K562 (cell line): ENCODE measurements around the gene GOLGA5. TPM values are rescaled to one million over a fixed set of nuclear protein-coding genes. Genes with fewer than 3 reads are reported as not detected.

Experiments used
- ATF7 ChIP-seq: fragments of 450-650 bp; IDR thresholded peaks from 2 replicates; pipeline ENCODE4 v1.7.1; 2014; ENCODE audit warnings: mild to moderate bottlenecking, moderate library complexity
- CAMTA2 ChIP-seq: fragments of 250-450 bp; sonication (Bioruptor Pico); conservative IDR thresholded peaks from 2 replicates; pipeline ENCODE4 v1.5.1; 2022
- ILK ChIP-seq: fragments of 450-650 bp; IDR thresholded peaks from 2 replicates; pipeline ENCODE4 v1.6.1; 2016; ENCODE audit warnings: missing genetic modification characterization, low read depth, mild to moderate bottlenecking, missing compliant biosample characterization, moderate library complexity, borderline replicate concordance
- MED1 ChIP-seq: sonication (generic); formaldehyde crosslinking; IDR thresholded peaks from 2 replicates; pipeline ENCODE4 v1.8.1; 2023; ENCODE audit warnings: missing genetic modification reagents, borderline replicate concordance
- MIER1 ChIP-seq: fragments of 450-650 bp; IDR thresholded peaks from 2 replicates; pipeline ENCODE4 v1.6.1; 2016; ENCODE audit warnings: antibody characterized with exemption, mild to moderate bottlenecking, low read depth
- NFYB ChIP-seq: IDR thresholded peaks from 2 replicates; pipeline ENCODE4 v1.6.1; 2011; ENCODE audit warnings: mild to moderate bottlenecking, moderate library complexity; ENCODE audit not compliant: insufficient read length; ENCODE audit errors: extremely low read depth
- NR2C2 ChIP-seq, 2 experiments: fragments of 200-800 bp in 1 of 2; sonication (Bioruptor generic) in 1 of 2; sonication (generic) in 1 of 2; formaldehyde crosslinking in 1 of 2; IDR thresholded peaks; 2 replicates each; pipeline versions ENCODE4 v1.6.1 to v1.8.0; 2016 to 2022; ENCODE audit warnings: mild to moderate bottlenecking in 1 of 2, missing compliant biosample characterization in 1 of 2, missing genetic modification characterization in 1 of 2, missing genetic modification reagents in 1 of 2
- PCBP2 ChIP-seq: fragments of 200-400 bp; formaldehyde crosslinking; IDR thresholded peaks from 2 replicates; pipeline ENCODE4 v1.6.1; 2018; ENCODE audit warnings: low read length, low read depth, mild to moderate bottlenecking, moderate library complexity; ENCODE audit not compliant: poor library complexity, severe bottlenecking
- PRPF4 ChIP-seq: fragments of 200-400 bp; formaldehyde crosslinking; IDR thresholded peaks from one replicate; pipeline ENCODE4 v1.6.1; 2017; ENCODE audit warnings: low read length, low read depth, mild to moderate bottlenecking; ENCODE audit not compliant: insufficient read depth, poor library complexity, severe bottlenecking
- PTBP1 ChIP-seq: fragments of 200-400 bp; formaldehyde crosslinking; IDR thresholded peaks from 2 replicates; pipeline ENCODE4 v1.6.1; 2017; ENCODE audit warnings: low read depth, low read length
- RCOR1 ChIP-seq, 2 experiments: IDR thresholded peaks; 2 replicates each; pipeline ENCODE4 v1.6.1; 2012; ENCODE audit warnings: low read depth in 2 of 2, low read length in 2 of 2, borderline replicate concordance in 1 of 2, improper control_type of control experiment in 1 of 2
- SMARCA4 ChIP-seq: fragments of 450-650 bp; IDR thresholded peaks from 2 replicates; pipeline ENCODE4 v1.6.1; 2016
- TAL1 ChIP-seq: fragments of 450-650 bp; IDR thresholded peaks from 2 replicates; pipeline ENCODE4 v1.6.1; 2016; ENCODE audit warnings: mild to moderate bottlenecking
- polyA plus RNA-seq, 8 experiments: library from polyadenylated mRNA; depleted of rRNA in 4 of 8; stranded (reverse) in 5 of 8; unstranded in 3 of 8; fragments of >200 nt; fragmentation: Nextera tagmentation in 2 of 8; fragmentation: Illumina TruSeq in 1 of 8; extraction: Ambion mirVana in 2 of 8; extraction: Trizol in 1 of 8; gene quantifications; 2 replicates each; pipeline versions ENCODE4 v1.2.1 to v1.2.3, GENCODE V29; 2011 to 2014; ENCODE audit warnings: inconsistent platforms in 1 of 8, missing spikeins in 1 of 8
- total RNA-seq, 7 experiments: library from RNA; depleted of rRNA in 6 of 7; stranded (reverse); fragments of >200 nt in 6 of 7; fragmentation: Illumina TruSeq in 2 of 7; extraction: Trizol in 2 of 7; gene quantifications; 2 replicates each; pipeline versions ENCODE4 v1.2.1 to v1.2.3, GENCODE V29; 2011 to 2021; ENCODE audit warnings: low replicate concordance in 1 of 7
- TF ChIP-seq, protein P1 (sequence below): fragments of 450-650 bp; IDR thresholded peaks from 2 replicates; pipeline ENCODE4 v1.6.1; 2016; ENCODE audit warnings: low read depth
- TF ChIP-seq, protein P2 (sequence below): IDR thresholded peaks from 2 replicates; pipeline ENCODE4 v1.6.1; 2012; ENCODE audit warnings: low read depth, low read length, improper control_type of control experiment, borderline replicate concordance
- TF ChIP-seq, protein P3 (sequence below), 2 experiments: IDR thresholded peaks; 2 replicates each; pipeline ENCODE4 v1.6.1; 2012; ENCODE audit warnings: improper control_type of control experiment in 2 of 2, low read depth in 2 of 2, low read length in 2 of 2, borderline replicate concordance in 1 of 2

GOLGA5 gene
- total and polyA plus RNA-seq, 9 of the 15 experiments (the other 6 are each of a cell fraction or from before 2014, with no cell fraction given) = 5.7 to 19.6 (median 12.7) TPM

DNA sequence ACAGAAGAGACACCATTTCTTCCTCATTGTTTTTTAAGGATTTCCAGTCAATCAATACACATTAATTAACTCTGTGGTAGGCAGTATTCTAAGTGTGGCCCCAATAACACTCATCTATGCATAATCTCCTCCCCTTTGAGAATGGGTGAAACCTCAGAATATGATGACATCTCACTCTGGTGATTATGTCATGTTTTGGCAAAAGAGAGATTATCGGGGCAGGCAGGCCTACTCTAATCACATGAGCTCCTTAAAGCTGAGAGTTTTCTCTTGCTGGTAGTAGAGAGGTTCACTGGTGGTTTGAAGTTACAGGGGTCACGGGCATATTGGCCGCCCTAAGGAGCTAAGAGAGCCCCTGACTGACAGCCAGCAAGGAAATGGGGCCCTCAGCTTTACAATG is 38.6 kb upstream of the GOLGA5 start (continued):
- TF ChIP-seq ATF7 (peak; percentile 88), PTBP1 (no peak), RCOR1 (IDR thresholded peaks at IDR 0.05; ENCODE audit: borderline replicate concordance in 1 of 2, low read depth in 2 of 2, low read length in 2 of 2) (peak in 1 of 2 experiments; percentile 68; a peak in 1 of 4 replicates), MIER1 (no peak), NR2C2 (CRISPR knock-in tag; IDR thresholded peaks at IDR 0.05) (no peak), NR2C2 (tag; IDR thresholded peaks at IDR 0.05) (0 out of 2 replicates have a peak, but pooled peaks have one; percentile 39), MED1 (CRISPR knock-in tag) (no peak), PCBP2 (no peak), TAL1 (peak; percentile 24; the same call in 1 of the 2 replicates), PRPF4 (no peak), NFYB (no peak), CAMTA2 (CRISPR knock-in tag) (no peak), ILK (tag) (no peak), SMARCA4 (peak; percentile 44; the same call in 1 of the 2 replicates)
- TF ChIP-seq, protein P1, sequence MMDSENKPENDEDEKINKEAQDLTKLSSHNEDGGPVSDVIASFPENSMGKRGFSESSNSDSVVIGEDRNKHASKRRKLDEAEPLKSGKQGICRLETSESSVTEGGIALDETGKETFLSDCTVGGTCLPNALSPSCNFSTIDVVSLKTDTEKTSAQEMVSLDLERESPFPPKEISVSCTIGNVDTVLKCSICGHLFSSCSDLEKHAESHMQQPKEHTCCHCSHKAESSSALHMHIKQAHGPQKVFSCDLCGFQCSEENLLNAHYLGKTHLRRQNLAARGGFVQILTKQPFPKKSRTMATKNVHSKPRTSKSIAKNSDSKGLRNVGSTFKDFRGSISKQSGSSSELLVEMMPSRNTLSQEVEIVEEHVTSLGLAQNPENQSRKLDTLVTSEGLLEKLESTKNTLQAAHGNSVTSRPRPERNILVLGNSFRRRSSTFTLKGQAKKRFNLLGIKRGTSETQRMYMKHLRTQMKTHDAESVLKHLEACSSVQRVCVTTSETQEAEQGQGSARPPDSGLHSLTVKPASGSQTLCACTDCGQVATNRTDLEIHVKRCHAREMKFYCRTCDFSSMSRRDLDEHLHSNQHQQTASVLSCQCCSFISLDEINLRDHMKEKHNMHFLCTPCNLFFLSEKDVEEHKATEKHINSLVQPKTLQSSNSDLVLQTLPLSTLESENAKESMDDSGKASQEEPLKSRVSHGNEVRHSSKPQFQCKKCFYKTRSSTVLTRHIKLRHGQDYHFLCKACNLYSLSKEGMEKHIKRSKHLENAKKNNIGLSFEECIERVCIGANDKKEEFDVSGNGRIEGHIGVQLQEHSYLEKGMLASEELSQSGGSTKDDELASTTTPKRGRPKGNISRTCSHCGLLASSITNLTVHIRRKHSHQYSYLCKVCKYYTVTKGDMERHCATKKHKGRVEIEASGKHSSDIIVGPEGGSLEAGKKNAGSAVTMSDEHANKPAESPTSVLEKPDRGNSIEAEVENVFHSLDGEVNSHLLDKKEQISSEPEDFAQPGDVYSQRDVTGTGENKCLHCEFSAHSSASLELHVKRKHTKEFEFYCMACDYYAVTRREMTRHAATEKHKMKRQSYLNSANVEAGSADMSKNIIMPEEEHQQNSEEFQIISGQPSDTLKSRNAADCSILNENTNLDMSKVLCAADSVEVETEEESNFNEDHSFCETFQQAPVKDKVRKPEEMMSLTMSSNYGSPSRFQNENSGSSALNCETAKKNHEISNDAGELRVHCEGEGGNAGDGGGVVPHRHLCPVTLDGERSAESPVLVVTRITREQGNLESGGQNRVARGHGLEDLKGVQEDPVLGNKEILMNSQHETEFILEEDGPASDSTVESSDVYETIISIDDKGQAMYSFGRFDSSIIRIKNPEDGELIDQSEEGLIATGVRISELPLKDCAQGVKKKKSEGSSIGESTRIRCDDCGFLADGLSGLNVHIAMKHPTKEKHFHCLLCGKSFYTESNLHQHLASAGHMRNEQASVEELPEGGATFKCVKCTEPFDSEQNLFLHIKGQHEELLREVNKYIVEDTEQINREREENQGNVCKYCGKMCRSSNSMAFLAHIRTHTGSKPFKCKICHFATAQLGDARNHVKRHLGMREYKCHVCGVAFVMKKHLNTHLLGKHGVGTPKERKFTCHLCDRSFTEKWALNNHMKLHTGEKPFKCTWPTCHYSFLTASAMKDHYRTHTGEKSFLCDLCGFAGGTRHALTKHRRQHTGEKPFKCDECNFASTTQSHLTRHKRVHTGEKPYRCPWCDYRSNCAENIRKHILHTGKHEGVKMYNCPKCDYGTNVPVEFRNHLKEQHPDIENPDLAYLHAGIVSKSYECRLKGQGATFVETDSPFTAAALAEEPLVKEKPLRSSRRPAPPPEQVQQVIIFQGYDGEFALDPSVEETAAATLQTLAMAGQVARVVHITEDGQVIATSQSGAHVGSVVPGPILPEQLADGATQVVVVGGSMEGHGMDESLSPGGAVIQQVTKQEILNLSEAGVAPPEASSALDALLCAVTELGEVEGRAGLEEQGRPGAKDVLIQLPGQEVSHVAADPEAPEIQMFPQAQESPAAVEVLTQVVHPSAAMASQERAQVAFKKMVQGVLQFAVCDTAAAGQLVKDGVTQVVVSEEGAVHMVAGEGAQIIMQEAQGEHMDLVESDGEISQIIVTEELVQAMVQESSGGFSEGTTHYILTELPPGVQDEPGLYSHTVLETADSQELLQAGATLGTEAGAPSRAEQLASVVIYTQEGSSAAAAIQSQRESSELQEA = no peak
- TF ChIP-seq, protein P2, sequence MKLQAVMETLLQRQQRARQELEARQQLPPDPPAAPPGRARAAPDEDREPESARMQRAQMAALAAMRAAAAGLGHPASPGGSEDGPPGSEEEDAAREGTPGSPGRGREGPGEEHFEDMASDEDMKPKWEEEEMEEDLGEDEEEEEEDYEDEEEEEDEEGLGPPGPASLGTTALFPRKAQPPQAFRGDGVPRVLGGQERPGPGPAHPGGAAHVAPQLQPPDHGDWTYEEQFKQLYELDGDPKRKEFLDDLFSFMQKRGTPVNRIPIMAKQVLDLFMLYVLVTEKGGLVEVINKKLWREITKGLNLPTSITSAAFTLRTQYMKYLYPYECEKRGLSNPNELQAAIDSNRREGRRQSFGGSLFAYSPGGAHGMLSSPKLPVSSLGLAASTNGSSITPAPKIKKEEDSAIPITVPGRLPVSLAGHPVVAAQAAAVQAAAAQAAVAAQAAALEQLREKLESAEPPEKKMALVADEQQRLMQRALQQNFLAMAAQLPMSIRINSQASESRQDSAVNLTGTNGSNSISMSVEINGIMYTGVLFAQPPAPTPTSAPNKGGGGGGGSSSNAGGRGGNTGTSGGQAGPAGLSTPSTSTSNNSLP = no peak
- TF ChIP-seq, protein P3, sequence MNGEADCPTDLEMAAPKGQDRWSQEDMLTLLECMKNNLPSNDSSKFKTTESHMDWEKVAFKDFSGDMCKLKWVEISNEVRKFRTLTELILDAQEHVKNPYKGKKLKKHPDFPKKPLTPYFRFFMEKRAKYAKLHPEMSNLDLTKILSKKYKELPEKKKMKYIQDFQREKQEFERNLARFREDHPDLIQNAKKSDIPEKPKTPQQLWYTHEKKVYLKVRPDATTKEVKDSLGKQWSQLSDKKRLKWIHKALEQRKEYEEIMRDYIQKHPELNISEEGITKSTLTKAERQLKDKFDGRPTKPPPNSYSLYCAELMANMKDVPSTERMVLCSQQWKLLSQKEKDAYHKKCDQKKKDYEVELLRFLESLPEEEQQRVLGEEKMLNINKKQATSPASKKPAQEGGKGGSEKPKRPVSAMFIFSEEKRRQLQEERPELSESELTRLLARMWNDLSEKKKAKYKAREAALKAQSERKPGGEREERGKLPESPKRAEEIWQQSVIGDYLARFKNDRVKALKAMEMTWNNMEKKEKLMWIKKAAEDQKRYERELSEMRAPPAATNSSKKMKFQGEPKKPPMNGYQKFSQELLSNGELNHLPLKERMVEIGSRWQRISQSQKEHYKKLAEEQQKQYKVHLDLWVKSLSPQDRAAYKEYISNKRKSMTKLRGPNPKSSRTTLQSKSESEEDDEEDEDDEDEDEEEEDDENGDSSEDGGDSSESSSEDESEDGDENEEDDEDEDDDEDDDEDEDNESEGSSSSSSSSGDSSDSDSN (IDR thresholded peaks at IDR 0.05; ENCODE audit: borderline replicate concordance in 1 of 2, low read depth in 2 of 2, low read length in 2 of 2) = no peak
